ENCODE results near the gene HAND1.

HAND1 gene

GRCh38 chr5:154506716-154507080 is 28.7 kb upstream of the HAND1 start:
- no peak overlapping the region for H3K4me3 ChIP-seq (ENCODE audit: low read depth, low read length)
- TF ChIP-seq, protein P1, sequence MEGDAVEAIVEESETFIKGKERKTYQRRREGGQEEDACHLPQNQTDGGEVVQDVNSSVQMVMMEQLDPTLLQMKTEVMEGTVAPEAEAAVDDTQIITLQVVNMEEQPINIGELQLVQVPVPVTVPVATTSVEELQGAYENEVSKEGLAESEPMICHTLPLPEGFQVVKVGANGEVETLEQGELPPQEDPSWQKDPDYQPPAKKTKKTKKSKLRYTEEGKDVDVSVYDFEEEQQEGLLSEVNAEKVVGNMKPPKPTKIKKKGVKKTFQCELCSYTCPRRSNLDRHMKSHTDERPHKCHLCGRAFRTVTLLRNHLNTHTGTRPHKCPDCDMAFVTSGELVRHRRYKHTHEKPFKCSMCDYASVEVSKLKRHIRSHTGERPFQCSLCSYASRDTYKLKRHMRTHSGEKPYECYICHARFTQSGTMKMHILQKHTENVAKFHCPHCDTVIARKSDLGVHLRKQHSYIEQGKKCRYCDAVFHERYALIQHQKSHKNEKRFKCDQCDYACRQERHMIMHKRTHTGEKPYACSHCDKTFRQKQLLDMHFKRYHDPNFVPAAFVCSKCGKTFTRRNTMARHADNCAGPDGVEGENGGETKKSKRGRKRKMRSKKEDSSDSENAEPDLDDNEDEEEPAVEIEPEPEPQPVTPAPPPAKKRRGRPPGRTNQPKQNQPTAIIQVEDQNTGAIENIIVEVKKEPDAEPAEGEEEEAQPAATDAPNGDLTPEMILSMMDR (IDR thresholded peaks at IDR 0.05; ENCODE audit: insufficient read depth, low read depth, low read length, missing control alignments) = no peak
- DNase-seq (ENCODE audit: low read depth) = no peak

GRCh38 chr5:154506049-154506715 is 28.2 kb upstream of the HAND1 start:
- no peak overlapping the region for H3K4me3 ChIP-seq (ENCODE audit: low read depth, low read length)
- no peak for DNase-seq (ENCODE audit: low read depth)
- TF ChIP-seq, protein P1 (IDR thresholded peaks at IDR 0.05; ENCODE audit: insufficient read depth, low read depth, low read length, missing control alignments) = no peak

GRCh38 chr5:154505567-154505966 is 27.5 kb upstream of the HAND1 start:
- TF ChIP-seq, protein P1 (IDR thresholded peaks at IDR 0.05; ENCODE audit: insufficient read depth, low read depth, low read length, missing control alignments) = no peak
- no peak for DNase-seq (ENCODE audit: low read depth)
- H3K4me3 ChIP-seq (ENCODE audit: low read depth, low read length) = no peak overlapping the region

GRCh38 chr5:154503698-154504039 is 25.6 kb upstream of the HAND1 start:
- DNase-seq (ENCODE audit: low read depth) = no peak
- H3K4me3 ChIP-seq (ENCODE audit: low read depth, low read length) = peak overlapping the region; percentile 23
- TF ChIP-seq, protein P1 (IDR thresholded peaks at IDR 0.05; ENCODE audit: insufficient read depth, low read depth, low read length, missing control alignments) = no peak

- DNase-seq (ENCODE audit: low read depth) = no peak
- no peak overlapping the region for H3K4me3 ChIP-seq (ENCODE audit: low read depth, low read length)
- TF ChIP-seq, protein P1 (IDR thresholded peaks at IDR 0.05; ENCODE audit: insufficient read depth, low read depth, low read length, missing control alignments) = no peak
Measured at GRCh38 chr5:154502180-154502579, 24.2 kb upstream of the HAND1 start.

GRCh38 chr5:154501566-154501965 is 23.5 kb upstream of the HAND1 start:
- TF ChIP-seq, protein P1 (IDR thresholded peaks at IDR 0.05; ENCODE audit: insufficient read depth, low read depth, low read length, missing control alignments) = no peak
- DNase-seq (ENCODE audit: low read depth) = no peak
- H3K4me3 ChIP-seq (ENCODE audit: low read depth, low read length) = no peak overlapping the region

GRCh38 chr5:154498994-154499393 is 21.0 kb upstream of the HAND1 start:
- TF ChIP-seq, protein P1 (IDR thresholded peaks at IDR 0.05; ENCODE audit: insufficient read depth, low read depth, low read length, missing control alignments) = no peak
- no peak overlapping the region for H3K4me3 ChIP-seq (ENCODE audit: low read depth, low read length)
- no peak for DNase-seq (ENCODE audit: low read depth)

Measured in GM12865 (cell line).